Measurements from ENCODE around the gene PTPRD.

The PTPRD gene

DNA sequence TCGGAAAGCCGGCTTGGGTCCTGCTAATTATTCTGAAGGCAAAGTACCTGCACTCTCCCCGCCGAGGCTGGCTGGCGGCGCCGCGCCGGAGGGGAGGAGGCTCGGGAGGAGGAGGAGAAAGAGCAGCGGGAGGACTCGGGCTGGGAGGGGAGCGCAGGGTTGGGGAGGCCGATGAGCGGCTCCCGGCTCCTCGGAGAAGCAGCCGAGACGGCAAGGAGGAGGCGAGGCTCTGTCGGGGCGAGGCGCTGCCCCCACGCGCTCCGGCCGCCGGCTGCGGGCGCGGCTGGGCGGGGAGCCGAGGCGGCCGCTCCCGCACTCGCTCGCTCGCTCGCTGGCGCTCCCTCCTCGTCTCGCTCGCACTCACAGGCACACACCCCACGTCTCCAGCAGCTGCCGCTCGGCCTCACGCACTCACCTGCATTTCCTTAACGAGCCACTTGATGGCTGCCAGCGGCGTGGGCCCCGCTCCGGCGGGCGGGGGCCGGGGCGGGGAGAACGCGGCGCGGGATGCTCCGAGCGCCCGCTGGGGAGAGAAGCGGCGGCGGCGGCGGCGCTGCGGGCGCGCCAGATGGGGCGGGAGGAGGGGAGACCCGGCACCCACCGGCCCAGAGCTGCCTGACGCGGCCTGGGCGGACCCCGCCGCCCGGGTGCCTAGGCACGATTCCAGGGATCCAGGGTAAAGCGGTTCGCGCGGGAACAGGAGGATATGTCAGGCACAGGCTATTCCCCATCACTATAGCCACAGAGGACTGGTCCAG lies at the start of gene PTPRD:
Gene PTPRD, minus strand, starts transcription at position 362 of the 758 bp plus-strand sequence.
- peak; percentile 49 for DNase-seq

DNA sequence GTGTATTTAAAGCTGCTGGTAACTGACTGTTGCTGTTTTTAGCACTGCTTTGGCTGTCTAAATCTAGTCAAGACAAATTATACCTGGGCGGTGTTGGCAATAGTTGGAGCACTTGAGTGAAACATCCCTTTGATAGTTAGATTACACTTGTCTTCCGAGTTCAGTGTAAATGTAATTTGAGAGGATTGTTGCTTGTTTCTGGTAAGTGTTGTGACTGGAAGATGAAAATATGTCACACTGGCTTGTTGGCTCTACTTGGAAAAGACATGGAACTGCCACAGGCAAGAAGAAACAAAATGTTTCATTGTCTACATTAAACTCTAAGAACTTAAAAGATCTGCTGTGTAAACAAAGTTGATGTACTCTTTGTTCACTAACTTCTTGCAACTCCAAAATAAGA lies 49.2 kb upstream of the PTPRD start:
- DNase-seq = no peak

DNA sequence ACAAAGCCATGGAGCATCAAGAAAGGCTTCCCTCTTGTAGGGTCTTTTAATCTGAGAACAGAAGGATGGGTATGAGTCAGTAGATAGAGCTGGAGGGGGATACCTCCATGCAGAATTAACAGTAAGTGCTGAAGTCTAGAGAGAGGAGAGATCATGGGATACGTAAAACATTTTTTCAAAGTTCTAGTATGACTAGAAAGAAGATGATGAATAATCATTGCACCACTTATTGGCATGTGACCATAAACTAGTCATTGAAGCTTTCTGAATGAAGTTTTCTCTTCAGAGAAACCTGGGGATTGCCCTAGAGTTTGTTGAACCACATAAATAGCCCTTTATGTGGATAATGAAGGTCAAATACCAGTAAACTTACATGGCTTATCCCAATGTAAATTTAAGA lies 48.6 kb upstream of the PTPRD start:
- no peak for DNase-seq

DNA sequence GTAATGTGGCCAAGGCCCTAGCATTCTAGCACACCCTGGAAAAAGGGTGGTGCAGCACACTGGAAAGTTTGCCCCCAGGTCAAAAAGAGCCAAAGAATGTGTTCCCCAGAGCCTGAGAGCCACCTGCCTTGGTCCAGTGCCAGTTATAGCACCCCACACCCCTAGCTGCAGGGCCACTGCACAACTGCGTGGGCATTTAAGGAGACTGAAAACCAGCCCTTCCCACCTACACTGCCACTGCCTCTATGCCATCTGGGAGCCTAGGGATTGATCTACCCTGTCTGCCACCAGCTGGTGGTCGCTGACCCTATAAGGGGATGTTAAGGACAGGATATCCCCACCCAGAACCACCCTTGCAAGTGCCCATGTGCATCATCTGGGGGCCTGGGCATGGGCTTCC lies 38.2 kb upstream of the PTPRD start:
- DNase-seq = no peak

DNA sequence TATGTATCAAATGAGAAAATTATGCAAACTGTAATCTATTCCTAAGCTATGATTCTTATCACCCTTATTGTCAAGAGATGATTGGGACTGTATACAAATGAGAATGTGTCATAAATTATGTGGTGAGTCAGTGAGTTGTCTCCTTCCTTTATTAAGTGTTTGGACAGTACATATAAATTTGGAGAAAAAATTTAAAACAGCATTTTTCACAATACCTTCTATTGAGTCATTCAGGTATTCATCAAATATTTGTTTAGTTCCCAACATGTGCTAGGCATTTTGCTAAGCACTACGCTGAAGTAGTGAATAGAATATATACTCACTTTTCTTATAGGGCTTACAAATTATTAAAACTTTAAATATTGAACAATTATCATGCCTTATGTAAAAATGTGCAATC lies 36.3 kb upstream of the PTPRD start:
- no peak for DNase-seq

DNA sequence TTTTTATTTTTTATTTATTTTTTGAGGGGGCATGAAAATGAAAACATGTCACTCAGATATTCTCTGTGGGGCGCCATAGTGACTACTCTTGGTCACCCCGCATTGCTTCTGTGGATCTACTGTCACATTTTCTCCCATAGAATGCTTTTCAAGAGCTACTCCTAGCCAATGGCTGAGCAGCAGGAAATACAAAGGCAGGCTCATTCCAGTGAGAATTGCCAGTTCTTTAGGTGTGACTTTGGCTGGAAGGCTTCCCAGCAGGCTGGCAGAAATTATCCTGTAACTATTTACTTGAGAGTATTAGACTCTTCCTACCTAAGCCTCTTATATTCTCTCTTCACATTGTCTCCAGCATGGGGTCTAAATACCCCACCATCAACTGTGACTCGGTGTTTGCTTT lies 21.0 kb upstream of the PTPRD start:
- no peak for DNase-seq

DNA sequence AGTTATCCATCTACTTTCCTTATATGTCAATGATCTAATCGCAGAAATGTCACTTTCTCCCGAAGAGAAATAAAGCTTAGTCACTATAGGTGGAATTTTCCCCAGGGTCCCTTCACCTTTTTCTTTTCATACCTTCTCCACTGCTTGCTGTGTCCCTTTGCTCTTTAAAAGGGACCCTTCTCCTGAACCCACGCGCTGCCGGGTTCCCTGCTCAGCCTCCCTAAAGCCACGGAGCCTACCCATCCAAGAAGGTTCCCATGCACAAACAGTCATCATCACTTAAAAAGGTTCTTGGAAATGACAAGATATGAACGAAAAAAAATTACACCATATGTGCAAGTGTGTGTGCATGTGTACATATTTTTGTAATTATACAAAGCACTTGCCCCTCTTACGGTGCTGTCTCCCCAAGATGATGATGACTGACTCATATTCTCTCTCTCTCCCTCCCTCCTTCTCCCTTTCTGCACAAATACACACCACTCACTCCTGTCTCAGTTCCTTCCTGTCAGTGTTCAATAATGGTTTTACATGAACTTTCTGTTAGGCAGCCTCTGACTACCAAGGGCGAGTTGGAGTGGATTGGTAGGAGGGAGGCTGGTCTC lies 1.5 kb upstream of the PTPRD start:
- DNase-seq = no peak

DNA sequence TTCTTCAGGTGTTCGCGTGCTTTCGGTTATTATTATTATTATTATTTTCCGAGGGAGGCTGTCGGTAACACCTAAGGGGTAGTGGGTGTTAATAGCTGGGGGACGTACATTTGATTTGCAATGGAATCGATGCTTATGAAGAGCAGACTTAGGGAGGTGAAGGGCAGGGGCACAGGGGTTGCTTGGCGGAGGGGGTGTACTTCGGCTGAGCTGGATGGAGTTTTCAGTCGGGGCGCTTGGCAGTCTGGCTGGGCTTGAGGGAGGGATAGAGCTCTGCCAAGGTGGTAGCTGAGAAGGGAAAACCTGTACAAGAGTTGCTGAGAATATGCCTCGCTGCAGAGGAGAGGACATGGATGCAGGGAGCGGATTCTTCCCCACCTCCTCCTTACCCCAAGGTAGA lies 617 bp upstream of the PTPRD start:
- no peak for DNase-seq

DNA sequence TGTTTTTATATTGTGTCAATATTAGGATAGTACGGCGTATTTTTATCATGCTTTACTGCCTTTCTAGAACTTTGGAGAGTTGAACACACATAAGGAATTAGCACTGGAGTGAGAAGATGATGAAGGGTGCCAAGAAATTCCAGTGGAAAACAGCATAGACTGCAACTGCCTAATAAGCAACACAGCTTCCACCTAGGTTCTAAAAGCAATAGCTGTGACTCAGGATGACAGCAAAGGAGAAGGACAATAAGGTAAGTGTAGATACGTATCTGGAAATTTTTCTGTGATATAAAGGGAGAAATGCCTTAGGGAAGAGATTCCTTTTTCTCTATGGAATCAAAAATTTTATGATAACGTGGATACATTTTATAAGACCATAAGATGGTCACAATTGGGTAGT lies 7.4 kb downstream of the PTPRD start:
- DNase-seq = no peak

DNA sequence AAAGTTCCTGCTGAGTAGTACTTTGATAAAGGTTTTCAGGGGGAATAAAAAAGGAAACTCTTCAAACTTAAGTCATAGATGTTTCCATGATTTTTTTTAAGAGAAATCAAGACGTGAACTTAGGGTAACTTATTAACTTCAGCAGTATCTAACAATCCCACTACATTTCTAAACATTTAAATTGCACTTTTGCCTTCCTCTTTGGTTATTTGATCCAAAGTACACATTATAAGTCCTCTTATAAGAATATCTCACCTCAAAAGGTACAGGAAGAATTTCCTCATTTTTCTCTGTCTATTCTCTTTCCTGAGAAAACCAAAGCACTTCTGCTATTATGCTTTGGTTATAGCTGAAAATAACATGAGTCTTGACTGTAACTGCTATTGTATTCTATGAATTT lies 7.9 kb downstream of the PTPRD start:
- DNase-seq = no peak

DNA sequence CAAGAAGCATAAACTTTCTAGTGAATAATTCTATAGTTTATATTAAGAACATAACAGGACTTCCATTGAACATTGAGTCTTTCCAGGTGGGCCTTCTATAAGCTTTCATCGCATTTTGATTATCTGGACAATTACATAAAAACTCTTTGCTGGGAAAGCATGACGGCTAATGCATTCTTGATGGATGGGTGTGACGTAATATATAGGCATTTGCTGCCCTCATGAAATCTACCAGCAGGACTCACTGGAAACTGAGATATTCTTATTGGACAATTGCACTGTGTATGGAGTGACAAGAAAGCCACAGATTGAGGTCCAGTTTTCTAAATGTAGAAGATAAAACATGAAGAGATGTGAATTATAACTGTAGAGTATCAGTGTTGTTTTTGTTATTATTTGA lies 15.0 kb downstream of the PTPRD start:
- DNase-seq = no peak

DNA sequence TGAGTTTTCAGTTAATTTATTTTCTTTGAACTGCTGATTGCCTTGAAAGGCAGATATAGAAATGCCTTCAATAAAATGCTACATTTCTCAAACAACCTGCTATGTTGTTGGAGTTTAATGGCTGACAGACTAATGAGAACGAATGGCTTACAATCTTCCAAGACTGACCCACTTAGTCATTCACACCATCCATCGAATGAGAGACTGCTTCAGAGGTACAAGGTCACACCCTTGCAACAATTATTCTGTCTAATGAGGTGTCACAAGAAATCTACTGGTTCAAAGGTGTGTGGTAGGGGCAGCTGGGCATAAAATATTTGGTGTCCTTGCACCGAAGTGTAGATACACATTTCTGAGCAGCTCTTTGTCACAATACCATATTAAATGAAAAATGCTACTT lies 18.3 kb downstream of the PTPRD start:
- no peak for DNase-seq

DNA sequence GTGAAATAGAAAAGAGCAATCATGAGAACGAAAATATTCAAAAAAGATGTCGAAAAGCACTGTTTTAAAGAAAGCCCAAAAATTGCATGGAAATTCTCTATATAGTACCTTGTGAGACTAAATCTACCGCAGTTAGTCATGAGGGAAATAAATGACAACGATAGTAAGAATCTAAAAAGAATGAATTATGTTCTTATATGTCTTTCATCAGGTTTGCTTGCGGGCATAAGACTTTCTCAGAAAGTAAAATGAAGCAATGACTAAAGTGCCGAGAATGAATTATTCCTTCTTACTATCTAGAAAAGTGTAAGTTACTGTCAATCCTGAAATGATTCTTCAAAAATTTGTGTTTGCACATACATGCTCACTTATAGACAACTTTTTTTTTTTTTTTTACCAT lies 26.4 kb downstream of the PTPRD start:
- DNase-seq = no peak

DNA sequence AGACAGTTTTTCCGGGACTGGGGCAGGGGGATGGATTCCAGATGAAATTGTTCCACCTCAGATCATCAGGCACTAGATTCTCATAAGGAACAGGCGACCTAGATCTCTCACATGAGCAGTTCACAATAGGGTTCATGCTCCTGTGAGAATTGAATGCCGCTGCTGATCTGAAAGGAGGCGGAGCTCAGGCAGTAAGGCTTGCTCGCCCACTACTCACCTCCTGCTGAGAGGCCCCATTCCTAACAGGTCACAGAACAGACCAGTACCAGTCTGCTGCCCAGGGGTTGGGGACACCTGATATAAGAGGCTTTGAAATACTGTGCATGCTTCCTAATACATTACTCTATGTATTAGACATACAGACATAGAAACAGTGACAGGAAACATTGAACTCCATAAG lies 41.1 kb downstream of the PTPRD start:
- no peak for DNase-seq

DNA sequence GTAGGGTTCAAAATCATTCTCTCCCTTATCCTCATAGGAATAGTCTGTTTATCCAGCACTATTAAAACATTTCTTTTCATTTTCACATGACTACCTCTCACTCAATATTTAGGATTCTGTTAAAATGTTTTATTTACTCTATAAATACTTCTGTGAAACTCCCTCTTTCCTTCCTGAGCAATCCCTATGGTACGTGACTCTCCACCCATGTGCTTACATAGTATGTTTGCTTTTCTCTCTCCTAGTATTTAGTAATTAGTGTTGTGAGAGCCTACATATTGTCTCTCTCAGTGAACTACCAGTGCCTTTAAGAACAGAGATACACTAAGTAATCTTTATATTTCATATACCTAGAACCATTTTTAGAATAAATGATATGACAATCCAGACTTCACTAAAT lies 46.0 kb downstream of the PTPRD start:
- no peak for DNase-seq

DNA sequence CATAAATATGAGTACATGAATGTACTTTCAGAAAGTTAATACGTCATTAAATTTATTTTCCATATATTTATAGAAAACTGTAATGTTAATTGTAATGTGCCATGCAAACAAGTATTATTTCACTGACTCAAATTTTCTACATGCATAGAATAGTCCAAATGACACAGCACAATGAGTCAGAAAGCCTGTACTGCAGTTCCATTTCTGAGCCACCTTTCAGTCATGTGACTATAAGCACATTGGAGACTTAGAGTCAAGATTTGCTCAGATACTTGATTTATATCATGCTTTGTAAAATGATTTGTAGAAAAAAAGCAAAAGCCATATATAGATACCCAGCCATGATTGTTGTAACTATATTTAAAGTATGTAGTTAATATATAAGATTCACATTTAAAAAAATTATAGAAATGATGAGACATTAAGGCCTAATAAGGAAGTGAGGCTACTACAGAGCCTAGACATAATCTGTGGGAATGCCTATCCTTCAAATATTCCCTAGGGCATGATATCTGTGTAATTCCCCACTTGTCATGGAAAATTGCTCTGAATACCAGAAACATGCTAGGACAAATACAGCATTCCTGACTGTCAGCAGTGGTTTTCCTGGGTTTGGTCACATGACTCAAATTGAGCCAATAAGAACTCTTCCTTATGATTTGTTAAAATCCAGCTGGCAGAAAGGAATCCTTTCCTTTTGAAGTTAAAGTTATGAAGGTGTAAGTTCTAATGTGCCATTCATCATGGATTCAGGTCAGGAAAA lies 50.0 kb downstream of the PTPRD start:
- DNase-seq = no peak

DNA sequence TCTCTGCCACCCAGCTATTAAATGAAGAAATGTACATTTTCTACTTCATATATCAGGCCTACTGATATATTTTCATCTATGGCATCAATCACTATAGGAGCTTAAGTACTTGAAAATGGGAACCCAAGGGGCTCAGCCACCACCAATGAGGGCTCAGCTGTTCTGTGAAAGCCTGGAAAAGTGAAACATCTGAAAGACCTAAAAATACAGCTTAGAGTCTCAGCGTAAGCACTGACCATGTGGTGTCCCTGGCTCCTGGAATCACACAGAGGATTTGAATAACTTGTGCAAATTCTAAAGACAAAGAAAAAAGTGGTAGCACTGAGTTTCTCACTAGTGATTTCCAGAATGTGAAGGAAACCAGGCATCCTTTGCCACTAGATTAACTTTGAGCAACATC lies 64.5 kb downstream of the PTPRD start:
- no peak for DNase-seq

DNA sequence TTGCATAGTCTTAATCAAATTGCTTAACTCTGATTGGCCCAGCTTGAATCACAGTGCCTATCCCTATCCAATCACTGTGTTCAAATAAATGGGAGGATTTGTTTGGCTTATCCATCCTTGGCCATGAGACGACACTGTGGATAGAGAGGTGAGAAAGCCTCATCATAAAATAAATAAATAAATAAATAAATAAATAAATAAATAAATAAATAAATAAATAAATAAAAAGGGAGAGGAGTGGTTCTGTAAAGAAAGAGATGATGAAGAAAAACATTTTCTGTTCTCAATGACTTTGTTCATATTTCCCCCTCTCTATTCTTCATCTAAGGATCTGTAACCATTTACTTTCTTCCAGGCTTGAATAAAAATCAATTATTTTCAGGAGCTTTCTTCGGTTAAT lies 74.7 kb downstream of the PTPRD start:
- no peak for DNase-seq

DNA sequence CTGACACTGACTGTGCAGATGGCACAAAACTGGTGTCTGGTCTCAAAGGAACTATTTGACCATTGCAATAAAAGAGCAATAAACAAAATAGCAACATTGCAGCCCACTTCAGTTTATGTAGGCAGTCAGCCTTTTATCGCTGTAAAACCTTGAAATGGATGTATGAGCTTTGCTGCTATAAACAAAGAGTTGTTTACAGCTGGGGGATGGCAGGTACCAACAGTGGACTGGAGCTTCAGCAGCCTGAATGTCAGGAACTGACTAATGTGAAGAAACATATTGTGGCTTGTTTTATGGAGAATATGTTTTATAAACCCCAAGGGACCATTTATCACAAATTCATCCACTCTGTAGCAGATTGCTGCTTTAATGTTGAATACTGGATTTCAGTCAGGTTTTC lies 78.0 kb downstream of the PTPRD start:
- DNase-seq = no peak

DNA sequence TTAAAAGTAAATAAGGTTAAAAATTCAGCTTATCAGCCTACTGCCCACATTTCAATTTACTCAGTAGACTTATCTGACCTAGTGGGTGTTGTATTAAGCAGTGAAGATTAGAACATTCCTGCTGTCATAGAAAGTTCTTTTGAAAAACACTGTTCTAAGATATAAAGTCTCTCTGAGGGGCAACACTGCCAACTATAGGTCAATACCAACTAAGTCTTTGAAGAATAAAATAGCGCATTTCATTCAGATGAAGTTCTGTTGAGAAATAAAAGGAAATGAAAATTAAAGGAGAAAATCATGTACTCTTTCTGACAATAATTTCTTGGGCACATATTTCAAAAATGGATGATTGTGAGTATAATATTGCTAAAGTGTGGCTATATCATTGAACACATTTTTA lies 86.8 kb downstream of the PTPRD start:
- DNase-seq = no peak

DNA sequence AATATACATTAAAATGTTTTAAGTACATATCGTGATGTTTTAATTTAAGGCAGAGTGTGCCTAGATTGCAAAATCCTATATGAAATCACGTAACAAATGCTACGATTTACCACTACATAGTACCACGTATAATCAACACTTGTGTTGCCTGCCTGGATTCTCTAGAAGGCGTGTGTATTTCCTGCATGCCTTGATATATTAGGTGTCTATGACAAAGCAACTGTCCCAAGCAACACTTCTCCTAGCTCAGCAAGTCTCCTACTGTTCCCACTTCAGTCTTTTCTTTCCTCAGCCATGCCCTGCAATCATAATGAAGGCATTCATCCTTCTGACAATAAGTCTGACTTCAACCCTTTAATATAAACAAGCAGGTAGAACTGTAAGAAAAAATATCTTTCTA lies 89.6 kb downstream of the PTPRD start:
- DNase-seq = no peak

DNA sequence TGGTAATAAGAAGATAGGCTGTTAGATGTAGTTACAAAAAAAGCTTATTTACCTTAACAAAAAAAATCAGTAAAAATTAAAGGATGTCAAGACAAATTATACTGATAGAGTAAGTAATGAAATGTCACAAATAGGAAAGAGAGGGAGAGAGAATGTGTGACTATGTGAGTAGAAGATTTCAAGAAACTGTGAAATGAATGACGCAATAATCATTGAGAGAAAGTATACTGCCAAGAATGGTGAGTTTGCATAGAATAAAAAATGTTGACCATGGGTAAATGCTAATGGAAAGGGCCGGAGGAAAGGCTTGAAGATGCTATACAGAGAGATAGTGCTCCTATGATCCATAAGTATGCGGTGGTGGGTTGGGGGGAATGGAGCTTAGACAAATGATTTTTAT lies 100.7 kb downstream of the PTPRD start:
- DNase-seq = no peak

DNA sequence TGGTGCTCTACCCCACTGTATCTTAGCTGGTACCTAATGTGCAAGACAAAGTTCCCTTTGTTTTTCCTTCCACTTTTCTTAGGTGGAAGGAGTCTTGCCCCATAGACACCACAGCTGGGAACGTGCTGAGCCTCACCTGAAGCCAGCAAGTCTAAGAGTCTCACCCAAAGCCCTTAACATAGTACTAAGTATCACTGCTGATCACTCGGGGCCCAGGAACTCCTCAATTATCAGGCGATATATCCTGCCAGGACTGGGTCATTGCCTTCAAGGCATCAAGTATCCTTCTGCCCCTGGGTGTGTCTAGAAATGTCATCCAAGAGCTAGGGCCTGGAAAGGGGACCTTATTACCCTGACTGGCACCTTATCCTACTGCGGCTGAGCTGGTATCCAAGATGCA lies 123.9 kb downstream of the PTPRD start:
- no peak for DNase-seq

DNA sequence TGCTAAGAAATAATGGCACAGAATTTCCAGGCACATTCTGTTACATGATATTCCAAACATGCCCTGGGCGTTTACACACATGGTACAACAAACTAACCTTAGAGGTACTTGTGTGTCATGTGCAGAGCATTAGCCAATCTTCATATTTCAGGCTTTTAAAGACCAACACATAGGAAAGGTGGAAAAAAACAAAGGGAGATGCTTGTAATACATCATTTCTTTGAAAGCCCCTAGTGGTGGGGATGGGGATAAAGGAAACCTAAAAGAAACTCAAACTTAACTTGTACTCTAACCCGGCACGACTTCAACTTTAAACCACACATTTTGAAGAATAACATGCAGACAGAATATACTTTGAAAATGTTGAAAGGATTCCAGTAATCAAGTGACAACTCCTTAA lies 133.6 kb downstream of the PTPRD start:
- no peak for DNase-seq
